Measurements from ENCODE around the gene TBC1D9.

Gene TBC1D9

GRCh38 chr4:140736669-140737343, 19.4 kb downstream of the TBC1D9 start:
- no peak for TF ChIP-seq POLR2A (IDR thresholded peaks at IDR 0.05; ENCODE audit: low read depth, low read length)
- no peak for TF ChIP-seq TAF1 (IDR thresholded peaks at IDR 0.05; ENCODE audit: borderline replicate concordance, low read depth, low read length)
- no peak for TF ChIP-seq POLR2AphosphoS5 (IDR thresholded peaks at IDR 0.05; ENCODE audit: low read depth, low read length)
- FAIRE-seq (no peak), DNase-seq (ENCODE audit: insufficient read length) (no peak)

- no peak for FAIRE-seq
- no peak for DNase-seq (ENCODE audit: insufficient read length)
- TF ChIP-seq POLR2AphosphoS5 (IDR thresholded peaks at IDR 0.05; ENCODE audit: low read depth, low read length): no peak
- no peak for TF ChIP-seq POLR2A (IDR thresholded peaks at IDR 0.05; ENCODE audit: low read depth, low read length)
- TF ChIP-seq TAF1 (IDR thresholded peaks at IDR 0.05; ENCODE audit: borderline replicate concordance, low read depth, low read length): no peak
Observed at GRCh38 chr4:140735779-140736391, 20.3 kb downstream of the TBC1D9 start.

GRCh38 chr4:140735317-140735716, 20.9 kb downstream of the TBC1D9 start:
- DNase-seq (ENCODE audit: insufficient read length): no peak
- FAIRE-seq: no peak
- TF ChIP-seq POLR2AphosphoS5 (IDR thresholded peaks at IDR 0.05; ENCODE audit: low read depth, low read length): no peak
- no peak for TF ChIP-seq POLR2A (IDR thresholded peaks at IDR 0.05; ENCODE audit: low read depth, low read length)
- TF ChIP-seq TAF1 (IDR thresholded peaks at IDR 0.05; ENCODE audit: borderline replicate concordance, low read depth, low read length): no peak

- TF ChIP-seq TAF1 (IDR thresholded peaks at IDR 0.05; ENCODE audit: borderline replicate concordance, low read depth, low read length) (no peak), POLR2A (IDR thresholded peaks at IDR 0.05; ENCODE audit: low read depth, low read length) (no peak)
- no peak for DNase-seq (ENCODE audit: insufficient read length)
- no peak for FAIRE-seq
Observed at GRCh38 chr4:140732780-140733179, 23.4 kb downstream of the TBC1D9 start.

GRCh38 chr4:140729344-140730049, 26.7 kb downstream of the TBC1D9 start:
- DNase-seq (ENCODE audit: insufficient read length) (no peak), FAIRE-seq (no peak)
- TF ChIP-seq POLR2A (IDR thresholded peaks at IDR 0.05; ENCODE audit: low read depth, low read length) (no peak), POLR2AphosphoS5 (IDR thresholded peaks at IDR 0.05; ENCODE audit: low read depth, low read length) (no peak), TAF1 (IDR thresholded peaks at IDR 0.05; ENCODE audit: borderline replicate concordance, low read depth, low read length) (no peak)

GRCh38 chr4:140726776-140727500, 29.2 kb downstream of the TBC1D9 start:
- FAIRE-seq (no peak), DNase-seq (ENCODE audit: insufficient read length) (no peak)
- TF ChIP-seq TAF1 (IDR thresholded peaks at IDR 0.05; ENCODE audit: borderline replicate concordance, low read depth, low read length) (no peak), POLR2AphosphoS5 (IDR thresholded peaks at IDR 0.05; ENCODE audit: low read depth, low read length) (no peak), POLR2A (IDR thresholded peaks at IDR 0.05; ENCODE audit: low read depth, low read length) (no peak)

- no peak for FAIRE-seq
- no peak for TF ChIP-seq TAF1 (IDR thresholded peaks at IDR 0.05; ENCODE audit: borderline replicate concordance, low read depth, low read length)
- DNase-seq (ENCODE audit: insufficient read length): no peak
Observed at GRCh38 chr4:140725556-140725955, 30.6 kb downstream of the TBC1D9 start.

- TF ChIP-seq POLR2A (IDR thresholded peaks at IDR 0.05; ENCODE audit: low read depth, low read length) (no peak), POLR2AphosphoS5 (IDR thresholded peaks at IDR 0.05; ENCODE audit: low read depth, low read length) (no peak), TAF1 (IDR thresholded peaks at IDR 0.05; ENCODE audit: borderline replicate concordance, low read depth, low read length) (no peak)
- FAIRE-seq: no peak
- no peak for DNase-seq (ENCODE audit: insufficient read length)
Observed at GRCh38 chr4:140724760-140725159, 31.4 kb downstream of the TBC1D9 start.

- no peak for FAIRE-seq
- no peak for DNase-seq (ENCODE audit: insufficient read length)
- no peak for TF ChIP-seq TAF1 (IDR thresholded peaks at IDR 0.05; ENCODE audit: borderline replicate concordance, low read depth, low read length)
- no peak for TF ChIP-seq POLR2A (IDR thresholded peaks at IDR 0.05; ENCODE audit: low read depth, low read length)
- no peak for TF ChIP-seq POLR2AphosphoS5 (IDR thresholded peaks at IDR 0.05; ENCODE audit: low read depth, low read length)
Observed at GRCh38 chr4:140720387-140721304, 35.5 kb downstream of the TBC1D9 start.

- no peak for TF ChIP-seq POLR2A (IDR thresholded peaks at IDR 0.05; ENCODE audit: low read depth, low read length)
- TF ChIP-seq POLR2AphosphoS5 (IDR thresholded peaks at IDR 0.05; ENCODE audit: low read depth, low read length): no peak
- no peak for TF ChIP-seq TAF1 (IDR thresholded peaks at IDR 0.05; ENCODE audit: borderline replicate concordance, low read depth, low read length)
Observed at GRCh38 chr4:140719686-140720085, 36.5 kb downstream of the TBC1D9 start.

More at GRCh38 chr4:140719686-140720085, 36.5 kb downstream of the TBC1D9 start:
- FAIRE-seq (peak; percentile 9), DNase-seq (ENCODE audit: insufficient read length) (no peak)
